Caco-2 (cell line): ENCODE data around the gene MSRB1. TPM values are rescaled to one million over a fixed set of nuclear protein-coding genes. Genes with fewer than 3 reads are reported as not detected.

Experiments used
- BruUV-seq: library from RNA; stranded (reverse); fragments of 400-500 nt; replicated peaks from 2 replicates; lab custom pipeline; 2021; lab: Mats Ljungman, UMichigan
- CTCF ChIA-PET: fragments of 300-600 bp; sonication (Branson Sonifier 250); formaldehyde crosslinking; loops from one replicate; lab custom pipeline; 2022; ENCODE audit warnings: antibody characterized with exemption; lab: Charles Lee
- POLR2A ChIA-PET: fragments of 300-600 bp; sonication (Branson Sonifier 250); formaldehyde crosslinking; loops from one replicate; lab custom pipeline; 2022; ENCODE audit warnings: antibody characterized with exemption; lab: Charles Lee
- DNase-seq, 2 experiments: peaks; one replicate each; pipeline versions ENCODE4 v3.0.0 to v3.0.0-alpha.2; 2020 to 2022
- H3K27me3 ChIP-seq: replicated peaks from 2 replicates; pipeline ENCODE4 v1.6.0; 2011; ENCODE audit warnings: low read length; ENCODE audit not compliant: control insufficient read depth, insufficient read depth
- H3K36me3 ChIP-seq: 2 replicates; pipeline ENCODE4 v1.5.1; 2011; ENCODE audit warnings: low read length; ENCODE audit not compliant: control insufficient read depth, insufficient read depth
- H3K4me1 ChIP-seq: fragments of 250-450 bp; sonication (Bioruptor Pico); 2 replicates; pipeline ENCODE4 v1.5.1; 2020; ENCODE audit warnings: mild to moderate bottlenecking
- H3K4me3 ChIP-seq: 2 replicates; pipeline ENCODE4 v1.5.1; 2011; ENCODE audit warnings: low read depth, mild to moderate bottlenecking, control low read depth, low read length
- H3K9me3 ChIP-seq: fragments of 250-450 bp; sonication (Bioruptor Pico); 2 replicates; pipeline ENCODE4 v1.5.1; 2020; ENCODE audit warnings: mild to moderate bottlenecking, moderate library complexity
- H3K27ac Mint-ChIP-seq: one replicate; pipeline ENCODE4 v1.8.0; 2022; ENCODE audit warnings: mixed read lengths; ENCODE audit not compliant: unreplicated experiment
- H3K27me3 Mint-ChIP-seq: one replicate; pipeline ENCODE4 v1.8.0; 2022; ENCODE audit warnings: mixed read lengths; ENCODE audit not compliant: insufficient read depth, unreplicated experiment
- H3K36me3 Mint-ChIP-seq: one replicate; pipeline ENCODE4 v1.8.0; 2022; ENCODE audit warnings: mild to moderate bottlenecking, mixed read lengths; ENCODE audit not compliant: insufficient read depth, unreplicated experiment
- H3K4me1 Mint-ChIP-seq: one replicate; pipeline ENCODE4 v1.8.0; 2022; ENCODE audit warnings: low read depth, mixed read lengths; ENCODE audit not compliant: unreplicated experiment
- H3K4me3 Mint-ChIP-seq: one replicate; pipeline ENCODE4 v1.8.0; 2022; ENCODE audit warnings: mild to moderate bottlenecking, moderate library complexity, mixed read lengths; ENCODE audit not compliant: unreplicated experiment
- H3K9me3 Mint-ChIP-seq: one replicate; pipeline ENCODE4 v1.8.0; 2022; ENCODE audit warnings: mixed read lengths; ENCODE audit not compliant: unreplicated experiment
- CTCF ChIP-seq, 2 experiments: fragments of 200-600 bp in 1 of 2; IDR thresholded peaks; 1 replicate in 1 of 2; 2 replicates in 1 of 2; pipeline versions ENCODE4 v1.5.1 to v1.8.0; 2011 to 2022; ENCODE audit warnings: antibody characterized with exemption in 1 of 2, control low read depth in 1 of 2, inconsistent platforms in 1 of 2, low read depth in 1 of 2, low read length in 1 of 2, mild to moderate bottlenecking in 1 of 2, moderate library complexity in 1 of 2; ENCODE audit not compliant: insufficient read depth in 1 of 2, severe bottlenecking in 1 of 2, unreplicated experiment in 1 of 2
- intact Hi-C: fragments of 100-400 bp; cut with micrococcal nuclease; formaldehyde crosslinking; loops from one replicate; pipeline ENCODE4 v1.10.0; 2022; ENCODE audit not compliant: unreplicated experiment
- total RNA-seq: library from RNA; stranded (reverse); gene quantifications from 2 replicates; pipeline ENCODE4 v1.2.3, GENCODE V29; 2022

The MSRB1 gene
- total RNA-seq, 1 experiment from 2014 or later: 30.5 TPM

DNA sequence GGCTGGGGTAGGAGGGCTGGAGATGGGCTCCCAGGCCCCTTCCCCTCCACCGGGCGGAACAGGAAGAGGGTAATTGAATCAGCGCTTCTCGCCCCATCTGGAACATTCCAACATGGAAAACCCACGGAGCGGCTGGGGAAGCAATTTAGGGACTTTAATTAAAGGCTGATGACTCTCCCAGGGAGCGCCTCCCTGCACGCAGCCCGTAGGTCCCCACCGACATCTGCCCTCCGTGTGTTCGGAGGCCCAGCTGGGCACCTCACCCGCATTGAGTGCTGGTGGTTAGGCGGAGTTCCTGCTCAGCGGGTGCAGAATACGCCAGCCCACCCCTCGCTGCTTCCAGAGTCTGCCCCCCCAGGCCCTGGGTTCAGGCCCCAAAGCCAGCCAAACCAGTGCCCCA lies 34.8 kb downstream of the MSRB1 start:
- Mint-ChIP-seq H3K27me3 (no peaks in the 10 kb centered on the region), H3K4me1 (no peaks in the 10 kb centered on the region), H3K9me3 (no peaks in the 10 kb centered on the region), H3K27ac (no peak overlapping the region), H3K36me3 (no peaks in the 10 kb centered on the region), H3K4me3 (no peak overlapping the region)
- no peaks in the 10 kb centered on the region for H3K36me3 ChIP-seq
- no peaks in the 10 kb centered on the region for H3K4me1 ChIP-seq
- H3K27me3 ChIP-seq: no peaks in the 10 kb centered on the region
- DNase-seq: no peak
- CTCF ChIA-PET: no interaction called here
- TF ChIP-seq CTCF (IDR thresholded peaks at IDR 0.05; ENCODE audit: insufficient read depth in 1 of 2, low read depth in 1 of 2, low read length in 1 of 2, severe bottlenecking in 1 of 2, unreplicated experiment in 1 of 2): no peak
- no peaks in the 10 kb centered on the region for H3K9me3 ChIP-seq
- intact Hi-C loops: no loop called here
- BruUV-seq: no TSS peak
- POLR2A ChIA-PET: no interaction called here
- no peak overlapping the region for H3K4me3 ChIP-seq

DNA sequence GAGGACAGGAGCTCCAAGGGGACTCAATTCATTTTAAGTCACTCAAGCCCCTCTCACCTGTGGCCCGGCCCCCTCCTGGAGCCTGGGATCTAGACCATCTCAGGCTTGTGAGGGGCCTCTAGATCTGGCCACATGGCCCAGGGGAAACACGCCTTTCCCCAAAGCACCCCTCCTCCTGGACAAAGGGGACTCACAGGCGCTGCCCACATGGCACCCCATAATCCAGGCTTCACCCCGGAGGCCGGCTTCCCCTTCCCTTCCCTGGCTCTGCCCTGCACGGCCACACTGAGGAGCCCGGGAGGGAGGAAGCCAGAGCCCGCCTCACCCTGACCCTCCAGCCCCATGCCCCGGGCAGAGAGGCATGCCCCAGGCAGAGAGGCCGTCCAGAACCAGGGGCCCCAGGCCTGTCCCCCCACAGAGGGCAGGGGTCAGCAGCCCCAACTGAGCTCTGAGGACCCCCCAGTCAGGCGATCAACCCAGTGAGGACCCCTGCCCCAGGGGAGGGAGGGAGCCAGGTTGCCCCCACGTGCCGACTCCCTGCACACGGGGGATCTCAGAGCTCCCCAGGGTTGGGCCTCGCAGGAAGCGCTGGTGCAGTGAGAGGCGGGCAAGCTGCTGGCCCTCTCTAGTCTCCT lies 35.7 kb downstream of the MSRB1 start:
- H3K4me3 Mint-ChIP-seq: no peak overlapping the region
- H3K4me1 ChIP-seq: no peaks in the 10 kb centered on the region
- H3K27me3 Mint-ChIP-seq: no peaks in the 10 kb centered on the region
- H3K4me1 Mint-ChIP-seq: no peaks in the 10 kb centered on the region
- no peaks in the 10 kb centered on the region for H3K27me3 ChIP-seq
- no peaks in the 10 kb centered on the region for H3K9me3 ChIP-seq
- no peak for TF ChIP-seq CTCF (IDR thresholded peaks at IDR 0.05; ENCODE audit: insufficient read depth in 1 of 2, low read depth in 1 of 2, low read length in 1 of 2, severe bottlenecking in 1 of 2, unreplicated experiment in 1 of 2)
- no peaks in the 10 kb centered on the region for H3K9me3 Mint-ChIP-seq
- no peaks in the 10 kb centered on the region for H3K36me3 ChIP-seq
- intact Hi-C loops: no loop called here
- no peak for DNase-seq
- H3K36me3 Mint-ChIP-seq: no peaks in the 10 kb centered on the region
- ChIA-PET CTCF (no interaction called here), POLR2A (no interaction called here)
- no TSS peak for BruUV-seq
- no peak overlapping the region for H3K27ac Mint-ChIP-seq
- no peak overlapping the region for H3K4me3 ChIP-seq

DNA sequence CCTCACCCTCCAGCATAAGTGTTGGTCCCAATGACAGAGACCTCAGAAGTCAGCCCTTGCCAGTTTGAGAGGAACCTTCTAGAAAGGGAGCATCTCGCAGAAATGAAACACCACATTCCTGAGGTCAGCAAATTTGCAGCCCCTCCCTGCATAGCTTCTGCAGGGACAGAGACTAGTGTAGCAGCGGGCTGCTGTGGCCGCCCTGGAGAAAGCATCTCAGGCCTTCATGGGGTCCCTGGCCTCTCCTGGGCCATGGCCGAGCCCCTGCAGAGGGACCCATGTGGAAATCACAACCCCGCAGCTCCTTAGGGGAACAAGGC lies 36.2 kb downstream of the MSRB1 start:
- Mint-ChIP-seq H3K27ac (no peak overlapping the region), H3K9me3 (no peaks in the 10 kb centered on the region), H3K27me3 (no peaks in the 10 kb centered on the region), H3K4me3 (no peak overlapping the region), H3K36me3 (no peaks in the 10 kb centered on the region), H3K4me1 (no peaks in the 10 kb centered on the region)
- H3K9me3 ChIP-seq: no peaks in the 10 kb centered on the region
- ChIA-PET POLR2A (no interaction called here), CTCF (no interaction called here)
- H3K4me1 ChIP-seq: no peaks in the 10 kb centered on the region
- H3K4me3 ChIP-seq: no peak overlapping the region
- no peaks in the 10 kb centered on the region for H3K27me3 ChIP-seq
- intact Hi-C loops: no loop called here
- DNase-seq: no peak
- no peak for TF ChIP-seq CTCF (IDR thresholded peaks at IDR 0.05; ENCODE audit: insufficient read depth in 1 of 2, low read depth in 1 of 2, low read length in 1 of 2, severe bottlenecking in 1 of 2, unreplicated experiment in 1 of 2)
- H3K36me3 ChIP-seq: no peaks in the 10 kb centered on the region
- BruUV-seq: no TSS peak
